NCI-H69 (cell line): Measurements from ENCODE around the gene STPG1.
"Not testable (repeated sequence)": the region's sequence is repeated elsewhere in the genome, so short reads cannot be mapped to it uniquely, and the experiment has no call there.

Source experiments
- DNase-seq: peaks from one replicate; lab custom pipeline; 2025; lab: John Stamatoyannopoulos, UW

STPG1 gene, protein sequence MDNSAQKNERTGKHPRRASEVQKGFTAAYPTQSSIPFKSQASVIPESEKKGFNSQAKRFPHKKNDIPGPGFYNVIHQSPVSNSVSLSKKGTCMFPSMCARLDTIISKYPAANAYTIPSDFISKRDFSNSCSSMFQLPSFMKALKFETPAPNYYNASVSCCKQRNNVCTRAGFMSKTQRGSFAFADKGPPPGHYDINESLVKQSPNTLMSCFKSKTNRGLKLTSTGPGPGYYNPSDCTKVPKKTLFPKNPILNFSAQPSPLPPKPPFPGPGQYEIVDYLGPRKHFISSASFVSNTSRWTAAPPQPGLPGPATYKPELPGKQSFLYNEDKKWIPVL

DNA sequence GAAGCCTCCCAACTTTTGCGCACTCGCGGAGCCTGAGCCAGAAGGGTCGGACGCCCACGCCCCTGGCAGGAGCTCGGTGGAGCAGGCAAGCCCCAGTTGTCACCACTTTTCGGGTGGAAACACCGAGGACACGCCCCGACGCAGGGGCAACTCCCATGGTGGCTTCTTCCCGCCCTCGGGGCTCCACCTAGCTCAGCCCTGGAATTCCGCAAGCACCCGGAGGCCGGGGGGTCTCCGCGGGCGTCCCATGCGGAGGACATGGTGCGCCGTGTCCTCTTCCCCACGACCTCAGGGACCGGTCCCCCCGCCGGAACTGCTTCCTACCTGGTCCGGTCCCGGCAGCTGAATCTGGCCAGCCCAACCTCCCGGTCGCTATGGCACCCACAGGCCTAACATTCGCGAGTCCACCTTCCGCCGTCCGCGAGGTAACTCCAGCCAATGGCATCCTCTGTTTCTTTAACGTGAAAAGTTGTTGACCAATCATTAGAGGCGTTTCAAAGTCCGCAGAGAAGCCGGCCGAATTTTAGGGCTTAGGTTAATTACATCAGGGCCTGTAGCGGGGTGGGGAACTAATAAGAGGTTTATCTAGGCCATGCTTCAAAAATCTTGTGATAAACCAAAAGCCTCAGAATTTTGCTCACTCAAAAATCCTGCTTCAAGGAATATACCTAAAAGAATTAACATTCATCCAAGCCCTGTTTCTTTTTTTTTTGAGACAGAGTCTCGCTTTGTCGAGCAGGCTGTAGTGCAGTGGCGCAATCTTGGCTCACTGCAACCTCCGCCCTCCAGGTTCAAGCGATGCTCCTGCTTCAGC lies at the start of gene STPG1:
STPG1 (minus strand) TSS at position 433 of the 814 bp plus-strand sequence. CDS start 12,394 bp downstream, outside the sequence.
- peak; percentile 86 for DNase-seq

GRCh38 chr1:24462128-24462527 lies 48.5 kb upstream of the STPG1 start:
- not testable (repeated sequence) for DNase-seq

DNA sequence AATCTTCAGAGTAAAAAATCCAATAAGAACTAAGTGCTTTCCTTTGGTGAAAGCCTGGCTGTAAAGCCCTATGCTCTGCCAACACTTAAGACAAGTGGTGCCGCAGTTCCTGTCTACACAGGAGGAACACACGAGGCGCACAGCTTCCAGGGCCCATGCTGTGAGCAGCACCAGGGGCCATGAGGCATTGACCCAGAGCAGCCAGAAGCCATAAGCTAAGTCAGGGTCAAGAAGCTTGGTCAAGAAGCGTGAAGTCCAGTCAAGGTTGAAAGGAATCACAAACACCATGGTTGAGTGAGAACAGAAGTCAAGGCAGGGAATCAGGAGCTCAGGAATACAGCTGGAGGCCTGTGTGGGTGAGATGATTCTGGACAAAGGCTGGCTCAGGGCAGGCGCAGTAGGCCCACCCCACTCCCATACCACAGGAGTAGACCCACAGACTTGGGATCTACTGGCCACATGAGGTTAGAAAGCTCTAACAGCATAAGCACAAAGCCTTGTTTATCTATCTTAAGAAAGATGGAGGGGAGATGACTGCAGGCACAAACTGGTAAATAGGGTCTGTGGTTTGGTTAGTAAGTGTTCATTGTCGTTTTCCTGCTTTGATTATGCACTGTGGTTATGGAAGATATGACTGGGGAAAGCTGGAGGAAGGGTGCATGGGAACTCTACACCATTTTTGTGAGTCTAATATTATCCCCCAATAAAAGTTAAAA lies 46.1 kb upstream of the STPG1 start:
- DNase-seq, result no peak

DNA sequence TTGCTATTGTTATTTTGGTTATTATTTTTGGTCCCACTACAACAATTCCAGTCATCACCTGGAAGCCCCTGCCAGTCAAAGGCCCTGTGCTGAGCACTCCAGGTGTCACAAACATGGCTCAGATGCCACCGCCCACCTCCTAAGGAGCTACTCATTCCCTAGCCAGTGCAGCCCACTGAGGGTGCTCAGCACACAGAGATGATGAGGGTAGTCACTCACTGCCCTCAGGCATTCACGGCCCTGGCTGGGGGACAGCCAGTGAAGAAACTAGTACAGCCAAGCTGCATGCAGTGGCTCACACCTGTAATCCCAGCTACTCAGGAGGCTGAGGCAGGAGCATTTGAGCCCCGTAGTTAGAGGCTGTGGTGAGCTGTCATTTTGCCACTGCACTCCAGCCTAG lies 44.3 kb upstream of the STPG1 start:
- no peak for DNase-seq

DNA sequence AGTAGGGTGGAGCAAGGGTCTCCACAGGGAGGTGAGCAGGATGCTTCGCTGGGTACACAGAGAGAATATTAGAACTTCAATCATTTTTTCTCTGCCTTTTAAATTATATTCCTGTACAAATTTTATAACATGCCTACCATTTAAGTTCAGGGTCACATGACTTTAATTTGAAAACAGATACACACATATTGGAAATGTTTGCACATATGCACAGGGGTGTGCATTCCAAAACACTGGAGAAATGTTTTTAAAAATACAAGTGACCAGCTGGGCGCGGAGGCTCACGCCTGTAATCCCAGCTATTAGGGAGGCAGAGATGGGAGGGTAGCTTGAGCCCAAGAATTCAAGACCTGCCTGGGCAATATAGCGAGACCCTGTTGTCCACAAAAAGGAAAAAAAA lies 41.7 kb upstream of the STPG1 start:
- no peak for DNase-seq

- DNase-seq, result no peak
Measured at GRCh38 chr1:24454673-24455072, 41.1 kb upstream of the STPG1 start.

GRCh38 chr1:24452922-24453485 lies 39.4 kb upstream of the STPG1 start:
- DNase-seq, result no peak

DNA sequence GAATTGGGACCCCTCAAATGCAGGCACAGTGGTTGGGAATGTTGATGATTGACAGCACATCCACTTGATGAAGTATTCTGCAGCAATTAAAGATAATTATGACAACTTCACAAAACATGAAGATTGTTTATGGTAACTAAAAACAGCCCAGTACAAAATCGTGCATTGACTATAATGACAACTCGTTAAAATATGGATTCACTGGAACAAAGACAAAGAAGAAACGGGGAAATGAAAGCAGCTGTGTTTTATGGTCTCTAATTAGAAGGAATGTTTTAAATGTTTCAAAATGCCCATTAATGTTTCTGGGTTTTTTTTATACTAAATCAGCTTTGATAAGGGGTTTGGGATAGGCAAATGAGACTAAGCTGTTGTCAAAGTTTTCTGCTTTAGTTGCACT lies 38.2 kb upstream of the STPG1 start:
- no peak for DNase-seq

DNA sequence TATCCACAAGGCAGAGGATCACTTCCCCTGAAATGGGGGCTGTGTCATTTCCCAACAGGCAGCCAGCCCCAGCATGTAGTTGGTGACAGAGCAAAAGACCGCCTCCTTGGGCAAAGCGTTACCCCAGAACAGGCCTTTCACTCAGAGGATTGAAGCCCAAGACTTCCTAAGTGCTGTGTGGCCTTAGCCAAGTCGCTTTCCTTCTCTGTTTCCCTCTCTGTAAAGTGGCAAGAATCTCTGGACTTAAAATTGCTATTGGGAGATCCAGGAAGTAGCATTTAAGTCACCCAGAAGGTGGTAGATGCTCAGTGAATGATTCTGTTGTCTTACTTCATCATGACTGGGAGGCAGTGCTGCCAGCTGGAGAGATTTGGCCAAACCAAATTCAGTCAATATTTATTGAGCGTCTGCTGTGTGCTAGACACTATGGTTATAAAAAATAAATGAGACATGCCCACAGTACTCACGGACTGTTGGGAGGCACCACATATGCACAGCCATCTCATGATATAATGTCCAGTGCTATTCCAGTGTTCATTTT lies 37.3 kb upstream of the STPG1 start:
- DNase-seq, result no peak

DNA sequence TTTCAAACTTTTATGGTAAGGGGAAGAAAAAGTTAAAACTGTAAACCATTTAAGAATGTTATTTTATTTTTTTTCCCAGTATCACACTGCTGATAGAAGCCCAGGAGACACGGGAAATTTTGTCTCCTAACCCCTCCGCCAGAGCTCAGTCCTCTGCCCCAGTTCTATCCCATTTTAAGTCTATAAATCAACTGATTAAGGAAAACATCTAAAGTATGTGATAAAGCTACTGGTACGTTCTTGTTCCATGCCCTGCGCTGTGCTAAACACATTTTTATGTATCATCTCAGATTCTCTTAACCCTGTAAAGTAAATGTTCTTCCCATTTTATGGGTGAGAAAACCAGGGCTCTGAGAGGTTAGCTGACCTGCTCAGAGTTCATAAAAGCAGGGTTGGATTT lies 36.7 kb upstream of the STPG1 start:
- DNase-seq, result no peak

GRCh38 chr1:24446446-24446845 lies 32.9 kb upstream of the STPG1 start:
- not testable (repeated sequence) for DNase-seq

- DNase-seq, result peak; percentile 71
Measured at GRCh38 chr1:24443241-24443656, 29.7 kb upstream of the STPG1 start.

DNA sequence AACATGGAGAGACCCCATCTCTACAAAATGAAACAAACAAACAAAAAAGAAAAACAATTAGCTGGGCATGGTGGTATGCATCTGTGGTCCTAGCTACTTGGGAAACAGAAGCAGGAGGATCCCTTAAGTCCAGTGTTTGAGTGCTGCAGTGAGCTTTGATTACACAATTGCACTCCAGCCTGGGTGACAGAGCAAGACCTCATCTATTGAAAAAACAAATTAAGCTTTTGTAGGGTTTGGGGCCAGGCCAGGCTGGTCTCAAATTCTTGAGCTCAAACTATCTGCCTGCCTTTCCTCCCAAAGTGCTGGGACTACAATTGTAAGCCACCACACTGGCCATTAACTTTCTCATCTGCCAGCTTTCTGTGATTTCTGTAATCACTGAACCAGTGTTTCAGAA lies 29.2 kb upstream of the STPG1 start:
- DNase-seq, result no peak

DNA sequence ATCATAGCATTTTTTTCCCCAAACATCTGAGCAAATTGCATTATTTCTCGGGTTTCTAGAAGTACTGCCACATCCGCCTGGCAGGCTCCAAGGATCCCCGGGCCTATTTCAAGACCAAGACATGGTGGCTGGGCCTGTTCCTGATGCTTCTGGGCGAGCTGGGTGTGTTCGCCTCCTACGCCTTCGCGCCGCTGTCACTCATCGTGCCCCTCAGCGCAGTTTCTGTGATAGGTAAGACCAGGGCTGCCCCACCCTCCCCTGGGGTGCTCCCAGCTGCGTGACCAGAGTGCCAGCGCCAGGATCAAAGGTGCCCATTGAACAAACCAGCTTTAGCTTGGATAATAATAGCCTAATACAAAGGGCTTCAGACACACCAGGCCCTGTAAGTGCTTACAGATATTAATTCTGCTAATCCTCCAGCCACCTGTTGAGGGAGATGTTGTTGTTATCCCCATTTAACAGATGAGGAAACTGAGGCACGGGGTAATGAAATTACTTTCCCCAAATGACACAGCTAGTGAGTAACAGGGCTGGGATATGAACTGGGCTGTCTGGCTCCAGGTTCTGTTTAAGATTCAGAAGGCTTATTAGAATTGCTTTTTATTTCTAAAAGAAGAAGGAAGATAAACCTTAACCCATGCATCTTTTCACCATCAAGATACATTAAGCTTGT lies 28.6 kb upstream of the STPG1 start:
- DNase-seq, result no peak

- DNase-seq, result no peak
Measured at GRCh38 chr1:24441480-24441879, 27.9 kb upstream of the STPG1 start.

DNA sequence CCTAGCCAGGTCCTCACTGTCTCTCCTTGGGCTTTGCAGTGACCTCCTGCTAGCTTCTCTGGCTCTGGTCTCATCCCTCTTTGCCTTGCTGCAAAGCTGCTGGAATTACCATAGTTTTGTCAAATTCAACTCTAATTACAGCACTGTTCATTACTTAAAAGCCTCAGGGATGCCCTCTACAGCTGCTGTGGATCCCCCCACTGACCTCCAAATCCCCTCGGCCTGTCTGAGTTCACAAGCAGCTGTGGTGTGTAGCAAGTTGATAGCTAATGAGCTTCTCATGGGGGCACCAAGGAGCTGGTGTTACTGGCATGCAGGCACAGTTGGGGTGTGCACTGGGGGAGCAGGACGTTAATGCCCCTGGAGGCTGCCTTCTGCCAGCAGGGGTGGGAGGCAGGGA lies 26.9 kb upstream of the STPG1 start:
- DNase-seq, result no peak

DNA sequence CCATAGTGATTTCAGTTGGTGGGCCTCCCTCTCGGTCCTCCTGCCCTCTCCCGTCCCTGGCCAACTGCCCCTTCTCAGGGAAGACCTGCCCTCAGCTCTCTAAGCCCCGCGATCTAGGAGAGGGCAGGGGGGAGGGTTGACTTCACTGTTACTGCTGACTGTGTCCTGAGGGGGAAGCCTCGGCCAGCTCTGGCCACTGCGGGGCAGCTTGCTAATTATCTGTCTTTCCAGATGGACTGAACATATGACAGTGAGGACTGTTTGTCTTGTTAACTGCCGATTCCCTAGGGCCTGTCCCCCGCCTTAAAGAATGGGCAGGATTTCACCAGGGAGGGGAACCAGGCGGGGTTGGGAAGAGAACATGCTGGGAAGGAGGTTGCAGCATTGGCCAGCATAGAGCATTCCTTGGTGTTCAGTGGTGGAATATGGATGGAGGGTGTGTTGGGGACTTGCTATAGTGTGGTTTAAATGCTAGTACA lies 24.9 kb upstream of the STPG1 start:
- DNase-seq, result peak; percentile 94

DNA sequence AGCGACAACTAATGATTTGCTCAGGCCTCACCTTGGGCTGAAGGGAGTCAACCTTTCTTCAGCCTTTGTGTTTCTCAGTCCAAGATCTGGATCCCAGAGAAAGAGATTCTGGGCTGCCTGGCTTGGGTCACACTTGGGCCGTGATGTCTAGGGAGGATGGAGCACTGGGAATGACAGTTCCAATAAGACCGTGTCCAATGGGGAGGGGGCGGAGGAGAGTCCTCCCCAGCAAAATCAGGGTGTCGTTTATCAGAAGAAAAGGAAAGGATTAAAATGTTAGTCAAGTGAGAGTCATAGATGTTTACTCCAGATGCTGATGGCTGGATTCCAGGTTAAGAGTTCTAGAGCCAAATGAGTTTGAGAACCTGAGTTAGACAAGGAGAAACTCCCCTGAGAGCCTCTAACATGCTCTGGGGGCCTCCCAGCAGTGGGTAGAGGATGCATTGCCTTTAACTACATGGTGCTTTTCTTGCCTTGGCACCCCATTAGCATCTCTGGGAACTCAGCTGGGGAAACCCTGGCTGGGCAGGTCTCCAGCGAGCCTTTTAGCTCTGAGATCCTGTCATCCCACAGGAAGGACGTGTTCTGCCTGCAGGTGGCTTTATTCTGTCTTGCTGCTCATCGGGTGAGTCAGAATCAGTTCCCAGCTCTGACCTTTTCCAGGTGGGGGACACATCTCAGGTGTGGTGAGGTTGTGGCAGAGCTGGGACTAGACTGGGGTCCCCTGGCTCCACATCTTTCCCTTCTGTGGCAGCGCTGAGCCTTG lies 24.2 kb upstream of the STPG1 start:
- peak; percentile 62 for DNase-seq

DNA sequence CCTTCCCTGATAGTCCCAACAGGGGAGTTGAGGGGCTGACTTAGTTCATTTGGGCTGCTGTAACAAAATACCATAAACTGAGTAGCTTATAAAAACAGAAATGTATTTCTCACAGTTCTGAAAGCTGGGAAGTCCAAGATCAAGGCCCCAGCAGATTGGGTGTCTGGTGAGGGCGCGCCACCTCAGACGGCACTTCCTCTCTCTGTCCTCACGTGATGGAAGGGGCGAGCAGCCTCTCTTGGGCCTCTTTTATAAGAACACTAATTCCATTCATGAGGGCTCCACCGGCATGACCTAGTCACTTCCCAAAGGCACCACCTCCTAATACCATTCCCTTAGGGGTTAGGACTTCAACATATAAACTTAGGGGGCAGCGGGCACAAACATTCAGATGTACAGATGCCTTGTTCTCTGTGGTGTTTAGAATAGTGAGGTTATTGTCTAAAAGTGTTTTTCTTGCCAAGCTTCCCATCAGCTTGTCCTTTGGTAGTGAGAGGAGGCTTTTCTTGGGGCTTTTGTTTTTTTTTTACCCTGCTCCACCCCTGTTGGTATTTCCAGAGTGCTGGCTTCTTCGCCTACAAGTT lies 22.3 kb upstream of the STPG1 start:
- DNase-seq, result no peak

DNA sequence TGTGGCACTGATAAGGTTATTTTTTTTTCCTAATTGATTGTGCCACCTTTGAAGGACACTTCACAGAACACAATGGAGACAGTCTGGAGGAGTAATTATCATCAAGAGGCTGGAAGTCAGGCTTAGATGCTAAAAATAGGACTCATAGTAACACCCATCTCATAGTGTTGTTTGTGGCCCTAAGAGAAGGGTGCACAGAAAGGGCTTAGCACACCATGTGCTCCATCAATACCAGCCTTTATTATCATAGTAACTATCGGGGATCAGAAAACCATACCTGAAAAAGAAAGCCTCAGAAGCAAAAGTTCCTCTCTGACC lies 13.9 kb upstream of the STPG1 start:
- peak; percentile 88 for DNase-seq
